Vagina (tissue), 2 donors: ENCODE results near the gene TOX3. TPM values are rescaled to one million over a fixed set of nuclear protein-coding genes. Genes with fewer than 3 reads are reported as not detected.

Source experiments
- DNase-seq, 2 donors: peaks; one replicate each; pipeline ENCODE4 v3.0.0-alpha.2; 2017; ENCODE audit errors: extremely low spot score in 2 of 2
- H3K27ac ChIP-seq: fragments of 200-600 bp; sonication (generic); one replicate; pipeline ENCODE4 v1.5.1; 2019
- H3K27me3 ChIP-seq: fragments of 200-600 bp; sonication (generic); one replicate; pipeline ENCODE4 v1.5.1; 2019
- H3K36me3 ChIP-seq, 2 donors: fragments of 200-600 bp; sonication (generic); one replicate each; pipeline ENCODE4 v1.5.1; 2017 to 2019
- H3K4me1 ChIP-seq: fragments of 200-600 bp; sonication (generic); one replicate; pipeline ENCODE4 v1.5.1; 2019
- H3K4me3 ChIP-seq, 2 donors: fragments of 200-600 bp; sonication (generic); 1 replicate in 1 of 2; 2 replicates in 1 of 2; pipeline ENCODE4 v1.5.1; 2016 to 2019
- H3K9me3 ChIP-seq: fragments of 200-600 bp; sonication (generic); one replicate; pipeline ENCODE4 v1.5.1; 2019
- CTCF ChIP-seq, 3 experiments: fragments of 450-650 bp in 2 of 3; fragments of 200-600 bp in 1 of 3; sonication (generic) in 1 of 3; IDR thresholded peaks; one replicate each; pipeline ENCODE4 v1.5.1; 2017 to 2019; ENCODE audit warnings: antibody characterized with exemption in 3 of 3, mild to moderate bottlenecking in 2 of 3, moderate library complexity in 2 of 3
- POLR2A ChIP-seq, 2 donors: fragments of 450-650 bp; IDR thresholded peaks; one replicate each; pipeline ENCODE4 v1.6.1; 2017; ENCODE audit warnings: antibody characterized with exemption in 2 of 2, mild to moderate bottlenecking in 2 of 2, moderate library complexity in 2 of 2
- POLR2AphosphoS5 ChIP-seq, 2 donors: sonication (generic); formaldehyde crosslinking; IDR thresholded peaks; one replicate each; pipeline ENCODE4 v1.9.0; 2017; ENCODE audit warnings: antibody characterized with exemption in 2 of 2, mild to moderate bottlenecking in 2 of 2, low read depth in 1 of 2; ENCODE audit not compliant: insufficient read depth in 1 of 2
- intact Hi-C: fragments of 100-400 bp; cut with DNase I; formaldehyde crosslinking; loops from one replicate; pipeline ENCODE4 v1.15.1; 2023
- total RNA-seq: library from RNA; depleted of rRNA; stranded (reverse); fragments of >200 nt; gene quantifications from one replicate; pipeline ENCODE4 v1.2.3, GENCODE V29; 2016

The TOX3 gene
- total RNA-seq, 1 donor from 2014 or later: 1.2 TPM

DNA sequence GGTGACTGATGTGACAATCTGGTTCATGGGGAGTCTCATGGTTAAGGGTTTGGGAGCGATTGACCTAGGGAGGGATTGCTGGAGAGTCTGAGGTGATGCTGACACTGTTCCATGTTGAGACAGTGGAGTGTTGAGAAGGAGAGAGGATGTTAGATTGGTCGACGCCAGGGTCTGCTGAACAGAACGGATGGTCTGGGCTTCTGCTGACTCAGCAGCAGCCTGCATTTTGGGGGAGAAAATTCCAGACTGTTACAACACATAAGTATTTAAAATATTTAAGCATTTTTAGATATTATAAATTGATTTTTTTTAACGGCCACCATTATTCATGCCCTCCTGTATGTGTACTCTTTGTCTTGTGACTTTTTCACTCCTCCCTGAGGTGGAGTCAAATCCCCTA, 107.2 kb downstream of the TOX3 start:
- Histone ChIP-seq H3K4me1 (no peaks in the 10 kb centered on the region), H3K27ac (no peak overlapping the region), H3K9me3 (no peaks in the 10 kb centered on the region), H3K27me3 (no peaks in the 10 kb centered on the region), H3K36me3 (no peaks in the 10 kb centered on the region), H3K4me3 (no peak overlapping the region)
- intact Hi-C loops: no loop called here
- TF ChIP-seq POLR2A (IDR thresholded peaks at IDR 0.05) (no peak), POLR2AphosphoS5 (IDR thresholded peaks at IDR 0.05; ENCODE audit: insufficient read depth in 1 of 2, low read depth in 1 of 2) (no peak), CTCF (IDR thresholded peaks at IDR 0.05) (no peak)
- DNase-seq: no peak

GRCh38 chr16:52439171-52439701, 107.7 kb downstream of the TOX3 start:
- no peak for DNase-seq
- Histone ChIP-seq H3K27ac (no peak overlapping the region), H3K27me3 (no peaks in the 10 kb centered on the region), H3K9me3 (no peaks in the 10 kb centered on the region), H3K4me3 (no peak overlapping the region), H3K36me3 (no peaks in the 10 kb centered on the region), H3K4me1 (no peaks in the 10 kb centered on the region)
- intact Hi-C loops: no loop called here
- no peak for TF ChIP-seq POLR2AphosphoS5 (IDR thresholded peaks at IDR 0.05; ENCODE audit: insufficient read depth in 1 of 2, low read depth in 1 of 2)
- TF ChIP-seq POLR2A (IDR thresholded peaks at IDR 0.05): no peak
- TF ChIP-seq CTCF (IDR thresholded peaks at IDR 0.05): no peak

DNA sequence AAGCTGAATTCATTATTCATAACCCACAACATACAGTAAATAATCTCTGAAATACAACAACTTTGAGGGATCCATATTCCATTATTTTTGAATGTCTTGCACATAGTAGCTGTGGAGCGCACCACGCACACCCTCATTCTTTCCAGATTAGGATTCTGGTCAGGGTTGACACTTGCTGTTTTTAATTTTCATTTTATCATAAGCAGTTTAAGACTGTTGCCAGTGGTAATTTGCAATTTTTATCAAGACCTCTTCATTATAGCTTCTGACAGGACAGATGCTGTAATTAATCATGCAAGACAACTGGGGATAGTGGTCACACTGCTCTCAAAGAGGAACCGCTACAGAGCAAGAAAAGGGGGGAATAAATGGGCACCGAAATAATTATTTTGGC, 109.7 kb downstream of the TOX3 start:
- H3K9me3 ChIP-seq: no peaks in the 10 kb centered on the region
- H3K4me3 ChIP-seq: no peak overlapping the region
- no peaks in the 10 kb centered on the region for H3K27me3 ChIP-seq
- intact Hi-C loops: no loop called here
- no peaks in the 10 kb centered on the region for H3K36me3 ChIP-seq
- H3K4me1 ChIP-seq: no peaks in the 10 kb centered on the region
- no peak for TF ChIP-seq POLR2AphosphoS5 (IDR thresholded peaks at IDR 0.05; ENCODE audit: insufficient read depth in 1 of 2, low read depth in 1 of 2)
- no peak overlapping the region for H3K27ac ChIP-seq
- DNase-seq: no peak

DNA sequence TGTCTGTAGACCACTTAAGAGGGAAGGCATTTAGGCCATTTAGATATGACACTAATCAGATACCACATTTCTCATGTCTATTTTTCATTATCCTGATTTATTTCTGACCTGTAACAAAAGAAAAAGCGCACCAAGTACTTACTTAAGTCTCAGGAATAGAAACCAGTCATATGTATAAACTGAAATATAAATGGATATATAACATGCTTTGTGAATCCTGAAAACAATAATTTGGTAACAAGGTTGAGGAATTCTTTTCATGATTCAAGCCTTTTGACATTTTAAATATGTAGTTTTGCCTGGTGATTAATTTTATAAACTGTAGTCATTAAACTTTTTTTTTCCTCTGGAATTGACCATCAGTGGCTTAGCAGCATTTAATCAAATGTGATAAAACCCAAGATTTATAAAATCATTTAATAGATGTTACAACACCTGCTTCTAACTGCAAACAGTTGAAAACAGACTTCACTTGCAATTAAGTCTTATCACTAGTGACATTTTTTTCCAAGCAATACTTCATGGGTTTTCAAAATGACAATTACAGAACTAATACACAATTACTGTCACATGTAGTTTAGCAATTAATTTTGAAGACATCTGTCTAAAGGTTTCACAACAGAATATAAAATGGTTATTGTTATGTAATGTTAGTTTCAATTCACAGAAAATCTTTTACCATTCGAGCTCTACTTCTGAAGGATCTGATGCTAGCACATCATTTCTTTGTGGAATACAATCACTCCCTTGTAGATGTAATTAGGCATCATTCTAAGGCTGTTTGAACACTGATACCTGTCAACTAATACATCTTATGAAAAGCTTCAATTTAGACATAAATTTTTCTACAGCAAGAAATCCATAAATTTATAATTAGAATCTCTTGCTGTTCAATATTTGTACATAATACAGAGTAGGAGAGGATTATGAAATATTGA, 110.3 kb downstream of the TOX3 start:
- TF ChIP-seq POLR2A (IDR thresholded peaks at IDR 0.05) (no peak), POLR2AphosphoS5 (IDR thresholded peaks at IDR 0.05; ENCODE audit: insufficient read depth in 1 of 2, low read depth in 1 of 2) (no peak), CTCF (IDR thresholded peaks at IDR 0.05) (no peak)
- intact Hi-C loops: no loop called here
- no peak overlapping the region for H3K27ac ChIP-seq
- no peak overlapping the region for H3K4me3 ChIP-seq
- no peaks in the 10 kb centered on the region for H3K9me3 ChIP-seq
- H3K27me3 ChIP-seq: no peaks in the 10 kb centered on the region
- no peak for DNase-seq
- H3K36me3 ChIP-seq: no peaks in the 10 kb centered on the region
- H3K4me1 ChIP-seq: no peaks in the 10 kb centered on the region

- no peak for TF ChIP-seq POLR2A (IDR thresholded peaks at IDR 0.05)
- TF ChIP-seq CTCF (IDR thresholded peaks at IDR 0.05): no peak
- no peak for TF ChIP-seq POLR2AphosphoS5 (IDR thresholded peaks at IDR 0.05; ENCODE audit: insufficient read depth in 1 of 2, low read depth in 1 of 2)
- Histone ChIP-seq H3K36me3 (no peaks in the 10 kb centered on the region), H3K9me3 (no peaks in the 10 kb centered on the region), H3K27me3 (no peaks in the 10 kb centered on the region), H3K4me1 (no peaks in the 10 kb centered on the region), H3K4me3 (no peak overlapping the region), H3K27ac (no peak overlapping the region)
- intact Hi-C loops: no loop called here
- DNase-seq: no peak
Measured at GRCh38 chr16:52434224-52434623, 112.7 kb downstream of the TOX3 start.
